A673 (cell line): ENCODE data around the gene PPBP.

Source experiments
- EZH2 ChIP-seq: fragments of 200-600 bp; sonication (generic); IDR thresholded peaks from 2 replicates; pipeline ENCODE4 v1.6.1; 2017; ENCODE audit warnings: borderline replicate concordance, low read depth, mild to moderate bottlenecking, mixed read lengths, antibody characterized with exemption, low read length; ENCODE audit not compliant: poor library complexity, severe bottlenecking
- TF ChIP-seq, protein P1 (sequence below): fragments of 300-800, 200-600 bp; sonication (generic); conservative IDR thresholded peaks from 2 replicates; pipeline ENCODE4 v1.5.1; 2017; ENCODE audit warnings: low read depth, mild to moderate bottlenecking, antibody characterized with exemption, low read length, moderate library complexity, mixed read lengths

DNA sequence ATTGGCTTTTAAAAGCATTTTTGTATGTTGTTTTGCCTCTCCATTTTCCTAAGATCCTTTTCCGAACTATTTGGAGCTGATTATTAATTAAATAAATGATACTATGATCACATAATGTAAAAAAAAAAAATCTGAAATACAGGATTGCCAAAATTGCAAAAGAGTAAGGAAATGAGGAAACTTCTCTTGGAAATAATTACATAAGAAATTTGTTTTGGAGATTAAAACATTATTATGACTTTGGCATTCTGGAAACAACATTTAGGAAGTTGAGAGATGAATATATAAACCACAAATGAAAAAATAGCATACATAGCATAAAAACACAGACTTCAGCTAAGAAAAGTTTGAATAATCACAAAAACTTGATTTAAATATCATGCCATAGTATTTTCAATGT lies 39.7 kb downstream of the PPBP start:
- TF ChIP-seq, protein P1, sequence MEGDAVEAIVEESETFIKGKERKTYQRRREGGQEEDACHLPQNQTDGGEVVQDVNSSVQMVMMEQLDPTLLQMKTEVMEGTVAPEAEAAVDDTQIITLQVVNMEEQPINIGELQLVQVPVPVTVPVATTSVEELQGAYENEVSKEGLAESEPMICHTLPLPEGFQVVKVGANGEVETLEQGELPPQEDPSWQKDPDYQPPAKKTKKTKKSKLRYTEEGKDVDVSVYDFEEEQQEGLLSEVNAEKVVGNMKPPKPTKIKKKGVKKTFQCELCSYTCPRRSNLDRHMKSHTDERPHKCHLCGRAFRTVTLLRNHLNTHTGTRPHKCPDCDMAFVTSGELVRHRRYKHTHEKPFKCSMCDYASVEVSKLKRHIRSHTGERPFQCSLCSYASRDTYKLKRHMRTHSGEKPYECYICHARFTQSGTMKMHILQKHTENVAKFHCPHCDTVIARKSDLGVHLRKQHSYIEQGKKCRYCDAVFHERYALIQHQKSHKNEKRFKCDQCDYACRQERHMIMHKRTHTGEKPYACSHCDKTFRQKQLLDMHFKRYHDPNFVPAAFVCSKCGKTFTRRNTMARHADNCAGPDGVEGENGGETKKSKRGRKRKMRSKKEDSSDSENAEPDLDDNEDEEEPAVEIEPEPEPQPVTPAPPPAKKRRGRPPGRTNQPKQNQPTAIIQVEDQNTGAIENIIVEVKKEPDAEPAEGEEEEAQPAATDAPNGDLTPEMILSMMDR: no peak
- no peak for TF ChIP-seq EZH2
